Liver (tissue), 9 donors: ENCODE results near the gene ENOX2. TPM values are rescaled to one million over a fixed set of nuclear protein-coding genes. Genes with fewer than 3 reads are reported as not detected.
A peak's percentile ranks its signal among the peaks of the same experiment; 100 is the strongest.

Experiments
- DNase-seq: peaks from one replicate; pipeline ENCODE4 v3.0.0-alpha.2; 2017; ENCODE audit warnings: low spot score
- H3K27ac ChIP-seq, 2 donors: one replicate each; pipeline ENCODE4 v1.7.0; 2013; ENCODE audit warnings: inconsistent platforms in 2 of 2, low read length in 2 of 2, control low read depth in 1 of 2, low read depth in 1 of 2, mild to moderate bottlenecking in 1 of 2
- H3K27me3 ChIP-seq, 4 donors: one replicate each; pipeline versions ENCODE4 v1.6.1 to v1.7.0; 2013; ENCODE audit warnings: low read length in 3 of 4, inconsistent platforms in 1 of 4, mild to moderate bottlenecking in 1 of 4, moderate library complexity in 1 of 4; ENCODE audit not compliant: control insufficient read depth in 4 of 4, insufficient read depth in 4 of 4
- H3K36me3 ChIP-seq, 4 donors: one replicate each; pipeline versions ENCODE4 v1.6.1 to v1.7.0; 2013; ENCODE audit warnings: low read length in 3 of 4, mild to moderate bottlenecking in 3 of 4, low read depth in 1 of 4, moderate library complexity in 1 of 4; ENCODE audit not compliant: control insufficient read depth in 4 of 4, insufficient read depth in 3 of 4
- H3K4me1 ChIP-seq, 4 donors: one replicate each; pipeline versions ENCODE4 v1.6.1 to v1.7.0; 2013; ENCODE audit warnings: low read length in 3 of 4, mild to moderate bottlenecking in 3 of 4, moderate library complexity in 1 of 4; ENCODE audit not compliant: control insufficient read depth in 4 of 4, insufficient read depth in 4 of 4
- H3K4me3 ChIP-seq, 3 donors: one replicate each; pipeline versions ENCODE4 v1.6.1 to v1.7.0; 2013; ENCODE audit warnings: low read length in 3 of 3, control low read depth in 1 of 3, low read depth in 1 of 3, mild to moderate bottlenecking in 1 of 3
- H3K9ac ChIP-seq, 2 donors: one replicate each; pipeline ENCODE4 v1.7.0; 2013; ENCODE audit warnings: low read length in 2 of 2, mild to moderate bottlenecking in 2 of 2, moderate library complexity in 2 of 2, control low read depth in 1 of 2, low read depth in 1 of 2
- H3K9me3 ChIP-seq, 4 donors: one replicate each; pipeline versions ENCODE4 v1.6.1 to v1.7.0; 2013; ENCODE audit warnings: low read length in 3 of 4; ENCODE audit not compliant: control insufficient read depth in 4 of 4
- EGR1 ChIP-seq, 2 donors: IDR thresholded peaks; 2 replicates each; pipeline ENCODE4 v1.6.1; 2016 to 2018; ENCODE audit warnings: antibody characterized with exemption in 2 of 2, low read depth in 2 of 2
- FOXA1 ChIP-seq: IDR thresholded peaks from 2 replicates; pipeline ENCODE4 v1.6.1; 2016; ENCODE audit warnings: antibody characterized with exemption
- GABPA ChIP-seq, 2 donors: IDR thresholded peaks in 1 of 2; conservative IDR thresholded peaks in 1 of 2; 2 replicates each; pipeline ENCODE4 v1.6.1; 2016; ENCODE audit warnings: antibody characterized with exemption in 2 of 2, mild to moderate bottlenecking in 1 of 2, moderate library complexity in 1 of 2
- JUND ChIP-seq, 2 donors: IDR thresholded peaks; 2 replicates each; pipeline ENCODE4 v1.6.1; 2016; ENCODE audit warnings: antibody characterized with exemption in 2 of 2
- NR2F2 ChIP-seq: IDR thresholded peaks from 2 replicates; pipeline ENCODE4 v1.6.1; 2016; ENCODE audit warnings: antibody characterized with exemption
- RAD21 ChIP-seq, 2 donors: IDR thresholded peaks; 2 replicates each; pipeline ENCODE4 v1.6.1; 2016; ENCODE audit warnings: antibody characterized with exemption in 2 of 2, mild to moderate bottlenecking in 2 of 2
- RXRA ChIP-seq, 2 donors: IDR thresholded peaks; 2 replicates each; pipeline ENCODE4 v1.6.1; 2017 to 2018; ENCODE audit warnings: antibody characterized with exemption in 2 of 2, mild to moderate bottlenecking in 1 of 2
- SP1 ChIP-seq: IDR thresholded peaks from 2 replicates; pipeline ENCODE4 v1.6.1; 2018; ENCODE audit warnings: antibody characterized with exemption, mild to moderate bottlenecking
- YY1 ChIP-seq: IDR thresholded peaks from 2 replicates; pipeline ENCODE4 v1.6.1; 2016; ENCODE audit warnings: antibody characterized with exemption, mild to moderate bottlenecking
- WGBS: extraction: QIAGEN DNeasy Blood & Tissue Kit; methylation state at CpG from one replicate; pipeline ENCODE4 v1.1.7; 2013; 5-methylcytosine and 5-hydroxymethylcytosine counted together
- polyA plus RNA-seq, 2 donors: library from polyadenylated mRNA; stranded (reverse) in 1 of 2; unstranded in 1 of 2; fragments of 200-250 nt in 1 of 2; fragments of >200 nt in 1 of 2; fragmentation: Nextera tagmentation in 1 of 2; extraction: Ambion mirVana in 1 of 2; gene quantifications; one replicate each; pipeline versions ENCODE4 v1.2.1 to v1.2.3, GENCODE V29; 2013 to 2015
- total RNA-seq, 2 donors: library from RNA; depleted of rRNA; stranded (reverse); fragments of >200 nt; gene quantifications; one replicate each; pipeline ENCODE4 v1.2.3, GENCODE V29; 2014
- TF ChIP-seq, protein P1 (sequence below): IDR thresholded peaks from 2 replicates; pipeline ENCODE4 v1.6.1; 2016; ENCODE audit warnings: antibody characterized with exemption, mild to moderate bottlenecking
- TF ChIP-seq, protein P2 (sequence below): fragments of 150-350 bp; IDR thresholded peaks from 2 replicates; pipeline ENCODE4 v1.5.1; 2017; ENCODE audit warnings: improper control_type of control experiment, low read depth, low read length; ENCODE audit not compliant: missing input control
- TF ChIP-seq, protein P3 (sequence below): IDR thresholded peaks from 2 replicates; pipeline ENCODE4 v1.6.1; 2016; ENCODE audit warnings: antibody characterized with exemption
- TF ChIP-seq, protein P4 (sequence below): IDR thresholded peaks from 2 replicates; pipeline ENCODE4 v1.6.1; 2016; ENCODE audit warnings: antibody characterized with exemption
- TF ChIP-seq, protein P5 (sequence below): IDR thresholded peaks from 2 replicates; pipeline ENCODE4 v1.6.1; 2016; ENCODE audit warnings: antibody characterized with exemption
- donor health status: healthy.
- donor health status: healthy.
- donor health status: healthy.
- donor health status: healthy.
- donor health status: healthy.

Gene ENOX2
- total and polyA plus RNA-seq, 4 donors = 5.0 to 11.5 (median 6.5) TPM

DNA sequence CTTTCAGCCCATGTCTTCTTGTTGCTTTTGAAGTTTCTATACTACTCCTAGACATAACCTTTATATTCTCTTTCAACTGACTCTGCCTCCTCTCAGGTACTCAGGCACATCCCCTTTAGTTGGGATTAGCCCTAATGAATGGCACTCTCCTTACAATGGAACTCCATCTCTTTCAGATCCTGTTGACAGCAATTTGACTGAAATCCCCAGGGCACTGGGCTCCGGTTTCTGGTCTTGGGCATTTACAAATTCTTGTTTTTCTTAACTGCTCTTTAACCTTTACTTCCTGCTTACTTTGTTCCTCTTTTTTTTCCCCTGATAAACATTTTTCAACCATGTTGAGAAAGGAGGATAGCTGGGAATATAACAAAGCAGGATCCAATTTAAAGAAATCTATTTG lies 68.9 kb downstream of the ENOX2 start (continued):
- TF ChIP-seq, protein P1, sequence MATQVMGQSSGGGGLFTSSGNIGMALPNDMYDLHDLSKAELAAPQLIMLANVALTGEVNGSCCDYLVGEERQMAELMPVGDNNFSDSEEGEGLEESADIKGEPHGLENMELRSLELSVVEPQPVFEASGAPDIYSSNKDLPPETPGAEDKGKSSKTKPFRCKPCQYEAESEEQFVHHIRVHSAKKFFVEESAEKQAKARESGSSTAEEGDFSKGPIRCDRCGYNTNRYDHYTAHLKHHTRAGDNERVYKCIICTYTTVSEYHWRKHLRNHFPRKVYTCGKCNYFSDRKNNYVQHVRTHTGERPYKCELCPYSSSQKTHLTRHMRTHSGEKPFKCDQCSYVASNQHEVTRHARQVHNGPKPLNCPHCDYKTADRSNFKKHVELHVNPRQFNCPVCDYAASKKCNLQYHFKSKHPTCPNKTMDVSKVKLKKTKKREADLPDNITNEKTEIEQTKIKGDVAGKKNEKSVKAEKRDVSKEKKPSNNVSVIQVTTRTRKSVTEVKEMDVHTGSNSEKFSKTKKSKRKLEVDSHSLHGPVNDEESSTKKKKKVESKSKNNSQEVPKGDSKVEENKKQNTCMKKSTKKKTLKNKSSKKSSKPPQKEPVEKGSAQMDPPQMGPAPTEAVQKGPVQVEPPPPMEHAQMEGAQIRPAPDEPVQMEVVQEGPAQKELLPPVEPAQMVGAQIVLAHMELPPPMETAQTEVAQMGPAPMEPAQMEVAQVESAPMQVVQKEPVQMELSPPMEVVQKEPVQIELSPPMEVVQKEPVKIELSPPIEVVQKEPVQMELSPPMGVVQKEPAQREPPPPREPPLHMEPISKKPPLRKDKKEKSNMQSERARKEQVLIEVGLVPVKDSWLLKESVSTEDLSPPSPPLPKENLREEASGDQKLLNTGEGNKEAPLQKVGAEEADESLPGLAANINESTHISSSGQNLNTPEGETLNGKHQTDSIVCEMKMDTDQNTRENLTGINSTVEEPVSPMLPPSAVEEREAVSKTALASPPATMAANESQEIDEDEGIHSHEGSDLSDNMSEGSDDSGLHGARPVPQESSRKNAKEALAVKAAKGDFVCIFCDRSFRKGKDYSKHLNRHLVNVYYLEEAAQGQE = no peak
- TF ChIP-seq RAD21 (IDR thresholded peaks at IDR 0.05) (no peak), RXRA (IDR thresholded peaks at IDR 0.05) (no peak)
- TF ChIP-seq, protein P2, sequence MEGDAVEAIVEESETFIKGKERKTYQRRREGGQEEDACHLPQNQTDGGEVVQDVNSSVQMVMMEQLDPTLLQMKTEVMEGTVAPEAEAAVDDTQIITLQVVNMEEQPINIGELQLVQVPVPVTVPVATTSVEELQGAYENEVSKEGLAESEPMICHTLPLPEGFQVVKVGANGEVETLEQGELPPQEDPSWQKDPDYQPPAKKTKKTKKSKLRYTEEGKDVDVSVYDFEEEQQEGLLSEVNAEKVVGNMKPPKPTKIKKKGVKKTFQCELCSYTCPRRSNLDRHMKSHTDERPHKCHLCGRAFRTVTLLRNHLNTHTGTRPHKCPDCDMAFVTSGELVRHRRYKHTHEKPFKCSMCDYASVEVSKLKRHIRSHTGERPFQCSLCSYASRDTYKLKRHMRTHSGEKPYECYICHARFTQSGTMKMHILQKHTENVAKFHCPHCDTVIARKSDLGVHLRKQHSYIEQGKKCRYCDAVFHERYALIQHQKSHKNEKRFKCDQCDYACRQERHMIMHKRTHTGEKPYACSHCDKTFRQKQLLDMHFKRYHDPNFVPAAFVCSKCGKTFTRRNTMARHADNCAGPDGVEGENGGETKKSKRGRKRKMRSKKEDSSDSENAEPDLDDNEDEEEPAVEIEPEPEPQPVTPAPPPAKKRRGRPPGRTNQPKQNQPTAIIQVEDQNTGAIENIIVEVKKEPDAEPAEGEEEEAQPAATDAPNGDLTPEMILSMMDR = no peak

DNA sequence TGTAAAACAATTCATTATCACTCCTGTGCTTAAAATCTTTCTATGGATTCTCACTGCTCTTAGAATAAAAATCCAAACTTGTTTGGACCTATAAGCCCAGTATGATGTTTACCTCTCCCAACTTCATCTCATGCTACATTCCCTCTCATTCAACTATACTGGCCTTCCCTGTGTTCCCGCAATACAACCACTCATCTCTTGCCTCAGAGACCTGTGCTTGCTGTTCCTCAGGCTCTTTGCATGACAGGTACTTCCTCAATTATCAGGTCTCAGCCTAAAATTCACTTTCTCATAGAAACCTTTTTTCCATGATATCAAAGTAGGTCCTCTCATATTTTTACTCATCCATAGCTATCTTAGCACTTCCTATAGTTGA lies 71.7 kb downstream of the ENOX2 start:
- H3K36me3 ChIP-seq = no peaks in the 10 kb centered on the region
- H3K27ac ChIP-seq = peak overlapping the region; percentile 49 to 85
- 77% methylated on average over 1 of the region's 1 CpG for WGBS
- DNase-seq = no peak
- no peak overlapping the region for H3K9ac ChIP-seq
- no peak overlapping the region for H3K4me3 ChIP-seq
- H3K9me3 ChIP-seq = no peaks in the 10 kb centered on the region
- TF ChIP-seq GABPA (IDR thresholded peaks at IDR 0.05 in 1 of 2, conservative IDR thresholded peaks at IDR 0.05 in 1 of 2) = no peak
- TF ChIP-seq, protein P3, sequence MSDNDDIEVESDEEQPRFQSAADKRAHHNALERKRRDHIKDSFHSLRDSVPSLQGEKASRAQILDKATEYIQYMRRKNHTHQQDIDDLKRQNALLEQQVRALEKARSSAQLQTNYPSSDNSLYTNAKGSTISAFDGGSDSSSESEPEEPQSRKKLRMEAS = no peak
- peak; percentile 1 for TF ChIP-seq YY1
- TF ChIP-seq FOXA1 = no peak
- TF ChIP-seq RXRA (IDR thresholded peaks at IDR 0.05) = no peak
- TF ChIP-seq JUND (IDR thresholded peaks at IDR 0.05) = peak in 1 of 2 donors; percentile 1
- TF ChIP-seq RAD21 (IDR thresholded peaks at IDR 0.05) = peak in 1 of 2 donors; percentile 0
- H3K27me3 ChIP-seq = no peaks in the 10 kb centered on the region
- peaks cover 3 to 15% (median 12%) of the 10 kb centered on the region in 4 donors for H3K4me1 ChIP-seq

DNA sequence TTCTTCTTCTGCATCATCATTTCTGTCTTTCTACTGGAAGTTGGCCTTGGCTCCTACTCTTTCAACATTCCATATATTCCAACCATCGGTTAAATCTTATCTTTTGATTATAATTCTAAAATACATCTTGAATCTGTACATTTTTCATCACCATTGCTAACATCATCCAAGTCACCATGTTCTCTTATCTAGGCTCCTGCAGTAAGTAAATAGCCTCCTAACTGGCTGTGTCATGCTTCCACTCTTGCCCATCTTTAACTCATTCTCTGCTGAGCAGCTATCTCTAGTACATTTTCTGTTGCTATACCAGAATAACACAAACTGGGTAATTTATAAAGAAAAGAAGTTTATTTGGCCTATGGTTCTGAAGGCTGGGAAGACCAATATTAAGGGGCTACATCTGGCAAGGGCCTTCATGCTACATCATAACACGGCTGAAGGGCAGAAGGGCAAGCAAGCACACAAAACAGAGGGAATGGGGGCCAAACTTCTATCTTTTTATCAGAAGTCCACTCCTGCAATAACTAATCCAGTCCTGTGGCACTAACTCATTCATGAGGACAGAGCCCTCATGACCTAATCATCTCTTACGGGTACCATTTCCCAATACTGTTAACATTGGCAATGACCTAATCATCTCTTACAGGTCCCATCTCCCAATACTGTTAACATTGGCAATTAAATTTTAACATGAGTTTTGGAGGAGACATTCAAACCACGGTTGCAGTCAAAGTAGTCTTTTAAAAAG lies 72.2 kb downstream of the ENOX2 start:
- peak overlapping the region; percentile 32 to 85 for H3K27ac ChIP-seq
- 41% methylated on average over 4 of the region's 4 CpGs for WGBS
- TF ChIP-seq SP1 (peak; percentile 47), RAD21 (IDR thresholded peaks at IDR 0.05) (peak; percentile 19 to 35), RXRA (IDR thresholded peaks at IDR 0.05) (peak in 1 of 2 donors; percentile 76), EGR1 (IDR thresholded peaks at IDR 0.05; ENCODE audit: low read depth in 2 of 2) (no peak), NR2F2 (no peak), FOXA1 (no peak)
- TF ChIP-seq, protein P1 = no peak
- TF ChIP-seq, protein P4, sequence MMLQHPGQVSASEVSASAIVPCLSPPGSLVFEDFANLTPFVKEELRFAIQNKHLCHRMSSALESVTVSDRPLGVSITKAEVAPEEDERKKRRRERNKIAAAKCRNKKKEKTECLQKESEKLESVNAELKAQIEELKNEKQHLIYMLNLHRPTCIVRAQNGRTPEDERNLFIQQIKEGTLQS = no peak
- TF ChIP-seq, protein P3 = no peak
- TF ChIP-seq, protein P5, sequence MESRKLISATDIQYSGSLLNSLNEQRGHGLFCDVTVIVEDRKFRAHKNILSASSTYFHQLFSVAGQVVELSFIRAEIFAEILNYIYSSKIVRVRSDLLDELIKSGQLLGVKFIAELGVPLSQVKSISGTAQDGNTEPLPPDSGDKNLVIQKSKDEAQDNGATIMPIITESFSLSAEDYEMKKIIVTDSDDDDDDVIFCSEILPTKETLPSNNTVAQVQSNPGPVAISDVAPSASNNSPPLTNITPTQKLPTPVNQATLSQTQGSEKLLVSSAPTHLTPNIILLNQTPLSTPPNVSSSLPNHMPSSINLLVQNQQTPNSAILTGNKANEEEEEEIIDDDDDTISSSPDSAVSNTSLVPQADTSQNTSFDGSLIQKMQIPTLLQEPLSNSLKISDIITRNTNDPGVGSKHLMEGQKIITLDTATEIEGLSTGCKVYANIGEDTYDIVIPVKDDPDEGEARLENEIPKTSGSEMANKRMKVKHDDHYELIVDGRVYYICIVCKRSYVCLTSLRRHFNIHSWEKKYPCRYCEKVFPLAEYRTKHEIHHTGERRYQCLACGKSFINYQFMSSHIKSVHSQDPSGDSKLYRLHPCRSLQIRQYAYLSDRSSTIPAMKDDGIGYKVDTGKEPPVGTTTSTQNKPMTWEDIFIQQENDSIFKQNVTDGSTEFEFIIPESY = peak; percentile 42

More for the DNA sequence above, 72.2 kb downstream of the ENOX2 start:
- H3K4me1 ChIP-seq = peaks cover 3 to 15% (median 11%) of the 10 kb centered on the region in 4 donors
- DNase-seq = no peak
- H3K4me3 ChIP-seq = no peak overlapping the region
- H3K36me3 ChIP-seq = no peaks in the 10 kb centered on the region
- no peaks in the 10 kb centered on the region for H3K9me3 ChIP-seq
- H3K9ac ChIP-seq = no peak overlapping the region
- H3K27me3 ChIP-seq = no peaks in the 10 kb centered on the region
